ENCODE results near the gene NPEPL1. TPM values are rescaled to one million over a fixed set of nuclear protein-coding genes. Genes with fewer than 3 reads are reported as not detected.

NPEPL1 gene
- polyA plus RNA-seq, 1 donor (not counting 4 experiments of a cell fraction or from before 2014, with no cell fraction given): 4.4 TPM

DNA sequence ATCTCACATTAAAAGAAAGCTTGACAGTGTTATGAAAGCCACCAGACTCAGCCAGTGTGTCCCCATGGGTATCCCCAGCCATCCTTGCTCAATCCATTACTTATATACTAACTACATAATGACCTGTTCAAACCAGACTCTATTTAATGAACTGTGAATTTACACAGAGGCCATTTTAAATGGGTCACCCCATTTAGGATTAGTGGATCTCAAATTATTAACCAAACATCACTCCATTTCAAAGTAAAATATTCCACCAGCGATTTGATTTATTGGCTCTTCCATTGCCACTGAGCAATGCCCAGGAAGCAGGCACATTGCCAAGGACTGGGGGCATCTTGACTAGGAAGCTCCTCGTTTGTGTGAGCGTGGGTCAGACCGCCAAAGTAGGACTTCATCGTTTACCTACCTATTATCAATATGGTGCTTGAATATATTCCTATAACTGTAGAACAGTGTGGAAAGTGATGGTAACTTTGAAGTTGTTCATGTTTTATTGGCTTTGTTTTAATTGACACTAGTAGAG, 15.5 kb upstream of the NPEPL1 start:
- dilution Hi-C loops (cut with MboI; ENCODE audit: extremely low pct_ligation_motif_present, low sequenced_read_pairs): no loop called here
- Histone ChIP-seq H3K9me1 (ENCODE audit: control insufficient read depth, extremely low read depth, insufficient read depth, low read length) (no peaks in the 10 kb centered on the region), H3K4me2 (ENCODE audit: control insufficient read depth, extremely low read depth, insufficient read depth, low read depth, low read length) (no peak overlapping the region), H3K4me3 (ENCODE audit: control insufficient read depth in 2 of 3, extremely low read depth in 1 of 3, insufficient read depth in 2 of 3, low read depth in 1 of 3, low read length in 3 of 3) (no peak overlapping the region), H3K9me3 (ENCODE audit: control insufficient read depth, low read depth, low read length) (no peaks in the 10 kb centered on the region), H3K27me3 (ENCODE audit: control insufficient read depth, extremely low read depth, insufficient read depth, low read length) (no peaks in the 10 kb centered on the region), H3K4me1 (ENCODE audit: control insufficient read depth, extremely low read depth, insufficient read depth, low read length) (no peaks in the 10 kb centered on the region), H2AFZ (ENCODE audit: control insufficient read depth, low read length) (no peak overlapping the region), H4K20me1 (ENCODE audit: control insufficient read depth, extremely low read depth, insufficient read depth, low read length) (no peaks in the 10 kb centered on the region), H3K27ac (ENCODE audit: control insufficient read depth, insufficient read depth, low read length) (no peak overlapping the region), H3K36me3 (ENCODE audit: control insufficient read depth in 2 of 2, extremely low read depth in 1 of 2, insufficient read depth in 2 of 2, low read length in 2 of 2) (peaks cover 24 to 25% of the 10 kb centered on the region in 2 experiments), H3K79me2 (ENCODE audit: control insufficient read depth, insufficient read depth, low read length) (no peaks in the 10 kb centered on the region), H3K9ac (ENCODE audit: control insufficient read depth, extremely low read depth, insufficient read depth, low read length) (no peak overlapping the region)
- no peak for DNase-seq (ENCODE audit: low read depth, low spot score)
- no peak for FAIRE-seq
- TF ChIP-seq EZH2 (IDR thresholded peaks at IDR 0.05; ENCODE audit: low read length): no peak
- TF ChIP-seq, protein P1, sequence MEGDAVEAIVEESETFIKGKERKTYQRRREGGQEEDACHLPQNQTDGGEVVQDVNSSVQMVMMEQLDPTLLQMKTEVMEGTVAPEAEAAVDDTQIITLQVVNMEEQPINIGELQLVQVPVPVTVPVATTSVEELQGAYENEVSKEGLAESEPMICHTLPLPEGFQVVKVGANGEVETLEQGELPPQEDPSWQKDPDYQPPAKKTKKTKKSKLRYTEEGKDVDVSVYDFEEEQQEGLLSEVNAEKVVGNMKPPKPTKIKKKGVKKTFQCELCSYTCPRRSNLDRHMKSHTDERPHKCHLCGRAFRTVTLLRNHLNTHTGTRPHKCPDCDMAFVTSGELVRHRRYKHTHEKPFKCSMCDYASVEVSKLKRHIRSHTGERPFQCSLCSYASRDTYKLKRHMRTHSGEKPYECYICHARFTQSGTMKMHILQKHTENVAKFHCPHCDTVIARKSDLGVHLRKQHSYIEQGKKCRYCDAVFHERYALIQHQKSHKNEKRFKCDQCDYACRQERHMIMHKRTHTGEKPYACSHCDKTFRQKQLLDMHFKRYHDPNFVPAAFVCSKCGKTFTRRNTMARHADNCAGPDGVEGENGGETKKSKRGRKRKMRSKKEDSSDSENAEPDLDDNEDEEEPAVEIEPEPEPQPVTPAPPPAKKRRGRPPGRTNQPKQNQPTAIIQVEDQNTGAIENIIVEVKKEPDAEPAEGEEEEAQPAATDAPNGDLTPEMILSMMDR (optimal IDR thresholded peaks at IDR 0.05 in 1 of 3, IDR thresholded peaks at IDR 0.05 in 1 of 3, conservative IDR thresholded peaks at IDR 0.05 in 1 of 3; ENCODE audit: extremely low read depth in 1 of 3, insufficient read depth in 2 of 3, low read length in 3 of 3): no peak

DNA sequence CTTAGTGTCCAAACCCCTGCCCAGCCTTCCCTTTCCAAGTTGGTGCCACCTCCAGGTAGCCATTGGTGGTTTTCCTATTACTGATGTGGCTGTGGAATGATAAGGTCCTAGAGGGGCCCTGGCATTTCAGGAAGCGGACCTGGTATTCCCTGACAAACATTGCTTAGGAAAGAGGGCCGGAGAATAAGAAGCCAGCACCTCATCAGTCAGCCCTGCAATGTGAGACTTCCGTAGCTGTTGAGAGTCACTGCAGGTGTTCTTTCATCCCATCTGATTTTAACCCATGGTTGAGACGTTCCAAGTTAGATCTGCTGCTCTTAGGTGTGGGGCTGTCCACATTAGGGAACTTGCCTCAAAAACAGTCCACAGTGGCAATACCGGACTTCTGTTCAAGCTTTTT, 14.8 kb upstream of the NPEPL1 start:
- Histone ChIP-seq H3K9me3 (ENCODE audit: control insufficient read depth, low read depth, low read length) (no peaks in the 10 kb centered on the region), H3K9me1 (ENCODE audit: control insufficient read depth, extremely low read depth, insufficient read depth, low read length) (no peaks in the 10 kb centered on the region), H3K36me3 (ENCODE audit: control insufficient read depth in 2 of 2, extremely low read depth in 1 of 2, insufficient read depth in 2 of 2, low read length in 2 of 2) (peaks cover 21 to 25% of the 10 kb centered on the region in 2 experiments), H3K4me1 (ENCODE audit: control insufficient read depth, extremely low read depth, insufficient read depth, low read length) (no peaks in the 10 kb centered on the region), H3K27me3 (ENCODE audit: control insufficient read depth, extremely low read depth, insufficient read depth, low read length) (no peaks in the 10 kb centered on the region), H4K20me1 (ENCODE audit: control insufficient read depth, extremely low read depth, insufficient read depth, low read length) (no peaks in the 10 kb centered on the region), H2AFZ (ENCODE audit: control insufficient read depth, low read length) (no peak overlapping the region), H3K27ac (ENCODE audit: control insufficient read depth, insufficient read depth, low read length) (no peak overlapping the region), H3K79me2 (ENCODE audit: control insufficient read depth, insufficient read depth, low read length) (no peaks in the 10 kb centered on the region), H3K4me2 (ENCODE audit: control insufficient read depth, extremely low read depth, insufficient read depth, low read depth, low read length) (no peak overlapping the region), H3K4me3 (ENCODE audit: control insufficient read depth in 2 of 3, extremely low read depth in 1 of 3, insufficient read depth in 2 of 3, low read depth in 1 of 3, low read length in 3 of 3) (no peak overlapping the region), H3K9ac (ENCODE audit: control insufficient read depth, extremely low read depth, insufficient read depth, low read length) (no peak overlapping the region)
- TF ChIP-seq, protein P1 (optimal IDR thresholded peaks at IDR 0.05 in 1 of 3, IDR thresholded peaks at IDR 0.05 in 1 of 3, conservative IDR thresholded peaks at IDR 0.05 in 1 of 3; ENCODE audit: extremely low read depth in 1 of 3, insufficient read depth in 2 of 3, low read length in 3 of 3): no peak
- no peak for TF ChIP-seq EZH2 (IDR thresholded peaks at IDR 0.05; ENCODE audit: low read length)
- DNase-seq (ENCODE audit: low read depth, low spot score) (no peak), FAIRE-seq (no peak)
- dilution Hi-C loops (cut with MboI; ENCODE audit: extremely low pct_ligation_motif_present, low sequenced_read_pairs): no loop called here
